MCF 10A (cell line): Measurements from ENCODE around the gene FAM174A. TPM values are rescaled to one million over a fixed set of nuclear protein-coding genes. Genes with fewer than 3 reads are reported as not detected.

Source experiments
- BruUV-seq: library from RNA; stranded (reverse); fragments of 400-500 nt; replicated peaks from 2 replicates; lab custom pipeline; 2021; lab: Mats Ljungman, UMichigan
- CTCF ChIA-PET: fragments of 300-600 bp; sonication (Branson Sonifier 250); formaldehyde crosslinking; extraction: SDS; loops from one replicate; lab custom pipeline; 2021; ENCODE audit warnings: antibody characterized with exemption, inconsistent platforms; lab: Yijun Ruan, JAX
- POLR2A ChIA-PET: fragments of 300-600, 350-650 bp; sonication (Branson Sonifier 250); formaldehyde crosslinking; extraction: SDS; loops from one replicate; lab custom pipeline; 2020; ENCODE audit warnings: antibody characterized with exemption, inconsistent platforms; lab: Yijun Ruan, JAX
- DNase-seq: peaks from one replicate; pipeline ENCODE4 v3.0.0-alpha.2; 2018; ENCODE audit not compliant: unreplicated experiment
- H3K27ac Mint-ChIP-seq: one replicate; pipeline ENCODE4 v1.8.0; 2022; ENCODE audit warnings: mild to moderate bottlenecking, low read depth, mixed read lengths; ENCODE audit not compliant: unreplicated experiment
- H3K27me3 Mint-ChIP-seq: one replicate; pipeline ENCODE4 v1.8.0; 2022; ENCODE audit warnings: mixed read lengths; ENCODE audit not compliant: insufficient read depth, unreplicated experiment
- H3K36me3 Mint-ChIP-seq: one replicate; pipeline ENCODE4 v1.8.0; 2022; ENCODE audit warnings: mild to moderate bottlenecking, moderate library complexity, mixed read lengths; ENCODE audit not compliant: insufficient read depth, unreplicated experiment
- H3K4me1 Mint-ChIP-seq: one replicate; pipeline ENCODE4 v1.8.0; 2022; ENCODE audit warnings: mixed read lengths; ENCODE audit not compliant: insufficient read depth, unreplicated experiment
- H3K4me3 Mint-ChIP-seq: one replicate; pipeline ENCODE4 v1.8.0; 2022; ENCODE audit warnings: mild to moderate bottlenecking, moderate library complexity, mixed read lengths; ENCODE audit not compliant: unreplicated experiment
- H3K9me3 Mint-ChIP-seq: one replicate; pipeline ENCODE4 v1.8.0; 2022; ENCODE audit warnings: mixed read lengths; ENCODE audit not compliant: unreplicated experiment
- CTCF ChIP-seq: fragments of 200-600 bp; IDR thresholded peaks from one replicate; pipeline ENCODE4 v1.8.0; 2022; ENCODE audit warnings: antibody characterized with exemption, mild to moderate bottlenecking; ENCODE audit not compliant: unreplicated experiment
- intact Hi-C: fragments of 100-400 bp; cut with micrococcal nuclease; formaldehyde crosslinking; loops from 2 replicates; pipeline ENCODE4 v1.14.1; 2022
- total RNA-seq: library from RNA; stranded (reverse); gene quantifications from 2 replicates; pipeline ENCODE4 v1.2.3, GENCODE V29; 2022

The FAM174A gene
- total RNA-seq, 1 experiment from 2014 or later, result 9.7 TPM

- Mint-ChIP-seq H3K4me3 (no peak overlapping the region), H3K4me1 (peaks cover 8% of the 10 kb centered on the region), H3K36me3 (no peaks in the 10 kb centered on the region), H3K27me3 (no peaks in the 10 kb centered on the region), H3K27ac (peak overlapping the region; percentile 2), H3K9me3 (no peaks in the 10 kb centered on the region)
- ChIA-PET POLR2A (interaction anchor here (1.7 kb wide), 1 partner anchor 8 kb away, joined by 5 read pairs; no protein-coding TSS in a partner anchor), CTCF (interaction anchor here (0.7 kb wide), 1 partner anchor 65 kb away, joined by 3 read pairs; no protein-coding TSS in a partner anchor)
- TF ChIP-seq CTCF, result no peak
- BruUV-seq, result no TSS peak
- DNase-seq, result no peak
- intact Hi-C loops, result no loop called here
Observed at GRCh38 chr5:100550531-100551051, 15.4 kb downstream of the FAM174A start.

DNA sequence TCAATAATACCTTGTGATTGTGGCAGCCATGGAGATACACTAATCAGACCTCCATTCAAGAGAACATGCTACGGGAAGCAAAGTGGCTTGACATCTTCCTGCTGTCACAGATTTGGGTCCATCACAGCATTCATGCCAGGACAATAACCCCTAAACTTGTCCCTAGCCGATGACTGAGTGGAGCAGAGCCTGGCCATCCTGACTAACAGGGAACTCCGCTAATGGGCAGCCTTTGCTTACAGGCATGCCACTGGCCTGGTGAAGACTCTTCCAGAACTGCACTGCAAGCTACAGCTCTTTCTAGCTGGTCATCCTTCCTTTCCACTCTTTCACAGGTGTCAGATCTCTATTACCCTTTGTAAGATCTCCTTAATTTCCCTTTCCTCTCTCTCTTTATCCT lies 16.0 kb downstream of the FAM174A start:
- H3K9me3 Mint-ChIP-seq, result no peaks in the 10 kb centered on the region
- intact Hi-C loops, result no loop called here
- BruUV-seq, result no TSS peak

DNA sequence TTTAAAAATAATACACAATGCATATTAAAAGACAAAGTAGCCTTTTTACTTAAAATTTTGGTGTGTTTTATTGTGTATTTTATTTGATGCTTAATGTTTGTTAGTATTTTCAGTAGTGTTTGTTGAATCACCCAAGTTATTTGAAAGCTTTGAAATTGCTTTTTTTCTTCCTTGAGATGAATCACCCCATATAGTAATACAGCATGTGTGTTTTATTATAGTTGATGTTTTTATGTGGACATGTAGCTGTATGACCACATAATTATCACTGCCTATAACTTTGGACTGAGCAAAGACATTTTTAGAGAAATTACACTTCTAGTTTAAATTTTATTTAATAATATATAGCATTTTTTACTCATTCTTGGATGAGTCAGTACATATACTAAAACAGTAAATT lies 18.0 kb downstream of the FAM174A start:
- intact Hi-C loops, result no loop called here

More for the DNA sequence above, 16.0 kb downstream of the FAM174A start:
- POLR2A ChIA-PET, result interaction anchor here (1.7 kb wide), 1 partner anchor 9 kb away, joined by 5 read pairs; no protein-coding TSS in a partner anchor
- no peak for TF ChIP-seq CTCF
- Mint-ChIP-seq H3K4me1 (peaks cover 8% of the 10 kb centered on the region), H3K27ac (peak overlapping the region; percentile 2), H3K4me3 (no peak overlapping the region), H3K27me3 (no peaks in the 10 kb centered on the region), H3K36me3 (no peaks in the 10 kb centered on the region)
- CTCF ChIA-PET, result interaction anchor here (0.6 kb wide), 1 partner anchor 1084 kb away, joined by 4 read pairs; no protein-coding TSS in a partner anchor
- DNase-seq, result no peak

More for the DNA sequence above, 18.0 kb downstream of the FAM174A start:
- Mint-ChIP-seq H3K9me3 (no peaks in the 10 kb centered on the region), H3K36me3 (no peaks in the 10 kb centered on the region), H3K4me3 (no peak overlapping the region), H3K4me1 (peaks cover 8% of the 10 kb centered on the region), H3K27me3 (no peaks in the 10 kb centered on the region), H3K27ac (no peak overlapping the region)
- CTCF ChIA-PET, result interaction anchor here (0.8 to 0.9 kb wide), 2 partner anchors 10 to 36 kb away, joined by 4 to 5 read pairs; no protein-coding TSS in a partner anchor
- no peak for TF ChIP-seq CTCF
- BruUV-seq, result no TSS peak
- DNase-seq, result no peak
- POLR2A ChIA-PET, result interaction anchor here (0.6 to 0.8 kb wide), 2 partner anchors 23 to 47 kb away, joined by 3 to 4 read pairs; no protein-coding TSS in a partner anchor
